ENCODE data around the gene FGF12.
"Not testable (repeated sequence)": the region's sequence is repeated elsewhere in the genome, so short reads cannot be mapped to it uniquely, and the experiment has no call there.

FGF12 gene

DNA sequence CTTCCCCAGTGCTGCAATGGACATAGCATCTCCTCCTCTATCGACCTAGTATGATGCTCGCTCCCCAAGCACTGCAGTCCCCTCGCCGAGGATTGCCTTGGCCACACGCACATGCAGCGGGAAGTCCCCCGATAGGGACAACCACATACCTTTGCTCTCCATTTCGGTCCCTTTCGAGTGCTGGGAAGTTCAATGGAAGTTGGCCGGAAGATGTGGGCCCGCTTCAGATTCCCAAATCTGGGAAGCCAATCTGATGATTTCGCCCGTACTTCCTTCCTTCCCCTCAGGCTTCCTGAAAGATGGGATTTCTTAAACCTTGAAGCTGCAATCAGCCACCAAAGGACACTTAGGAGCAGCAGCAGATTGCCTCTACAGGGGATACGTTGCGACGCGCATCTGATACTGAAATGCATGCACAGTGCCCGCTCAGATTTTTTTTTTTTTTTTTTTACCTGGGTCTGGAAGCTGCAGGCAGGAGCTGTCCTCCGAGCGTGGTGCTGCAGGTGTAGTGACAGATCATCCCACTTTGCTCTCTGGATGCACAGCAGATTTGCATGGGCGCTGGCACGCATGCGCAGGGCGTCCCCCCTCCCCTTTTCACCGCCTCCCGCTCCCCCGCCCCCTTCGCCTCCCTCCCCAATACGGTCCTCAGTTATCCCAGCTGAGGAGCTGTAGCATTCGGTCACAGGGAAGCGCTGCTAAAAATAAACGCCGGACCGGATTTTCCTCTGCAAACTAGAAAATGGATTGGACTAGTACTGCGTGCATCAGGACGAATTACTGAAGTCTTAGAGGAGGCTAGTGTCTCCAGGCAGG is at the start of gene FGF12:
Gene FGF12 (minus strand): TSS at position 510 of the 816 bp plus-strand sequence.
- DNase-seq: peak; percentile 70

DNA sequence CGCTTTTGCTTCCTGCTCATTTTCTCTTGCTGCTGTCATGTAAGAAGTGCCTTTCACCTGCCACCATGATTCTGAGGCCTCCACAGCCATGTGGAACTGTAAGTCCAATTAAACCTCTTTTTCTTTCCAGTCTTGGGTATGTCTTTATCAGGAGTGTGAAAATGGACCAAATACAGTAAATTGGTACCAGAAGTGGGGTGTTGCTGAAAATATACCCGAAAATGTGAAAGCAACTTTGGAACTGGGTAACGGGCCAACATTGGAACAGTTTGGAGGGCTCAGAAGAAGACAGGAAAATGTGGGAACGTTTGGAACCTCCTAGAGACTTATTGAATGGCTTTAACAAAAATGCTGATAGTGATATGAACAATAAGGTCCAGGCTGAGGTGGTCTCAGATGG is 47.0 kb upstream of the FGF12 start:
- DNase-seq: not testable (repeated sequence)

DNA sequence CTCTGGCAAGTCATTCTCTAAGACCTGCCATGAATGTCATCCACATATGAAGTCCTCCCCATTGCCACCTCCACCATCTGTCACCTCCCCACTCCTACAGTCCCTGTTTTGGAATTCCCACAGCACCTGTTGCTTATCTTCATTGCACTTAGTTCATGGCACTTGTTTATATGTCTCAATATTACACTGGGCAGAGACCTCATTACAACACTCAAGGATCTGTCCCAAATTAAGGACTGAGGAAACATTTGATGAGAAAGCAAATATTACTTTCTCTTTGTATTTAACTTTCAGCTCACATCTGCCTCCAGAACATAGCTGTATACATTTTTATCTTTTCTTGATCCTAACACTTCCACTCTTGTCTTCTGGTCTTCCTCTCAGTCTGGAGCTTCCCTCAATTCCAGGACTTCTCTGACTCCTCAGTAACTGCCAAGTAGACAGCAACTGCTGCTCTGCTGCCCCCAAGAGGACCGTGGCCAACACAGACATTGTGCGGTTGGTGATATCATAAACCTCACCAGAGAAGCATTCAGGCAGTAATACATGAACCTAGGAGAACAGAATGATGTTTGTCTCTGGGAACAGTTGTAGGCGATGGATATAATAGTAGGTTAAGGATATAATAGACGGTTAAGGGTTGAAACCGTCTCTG is 45.0 kb upstream of the FGF12 start:
- peak; percentile 43 for DNase-seq

DNA sequence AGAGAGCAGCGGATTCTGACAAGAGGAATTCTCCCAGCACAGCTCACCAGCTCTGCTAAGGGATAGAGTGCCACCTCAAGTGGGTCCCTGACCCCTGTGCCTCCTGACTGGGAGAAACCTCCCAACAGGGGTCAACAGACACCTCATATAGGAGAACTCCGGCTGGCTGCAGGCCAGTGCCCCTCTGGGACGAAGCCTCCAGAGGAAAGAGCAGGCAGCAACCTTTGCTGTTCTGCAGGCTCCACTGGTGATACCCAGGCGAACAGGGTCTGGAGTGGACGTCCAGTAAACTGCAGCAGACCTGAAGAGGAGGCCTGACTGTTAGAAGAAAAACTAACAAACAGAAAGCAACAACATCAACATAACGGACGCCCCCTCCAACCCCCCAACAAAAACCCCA is 31.3 kb upstream of the FGF12 start:
- DNase-seq: no peak

DNA sequence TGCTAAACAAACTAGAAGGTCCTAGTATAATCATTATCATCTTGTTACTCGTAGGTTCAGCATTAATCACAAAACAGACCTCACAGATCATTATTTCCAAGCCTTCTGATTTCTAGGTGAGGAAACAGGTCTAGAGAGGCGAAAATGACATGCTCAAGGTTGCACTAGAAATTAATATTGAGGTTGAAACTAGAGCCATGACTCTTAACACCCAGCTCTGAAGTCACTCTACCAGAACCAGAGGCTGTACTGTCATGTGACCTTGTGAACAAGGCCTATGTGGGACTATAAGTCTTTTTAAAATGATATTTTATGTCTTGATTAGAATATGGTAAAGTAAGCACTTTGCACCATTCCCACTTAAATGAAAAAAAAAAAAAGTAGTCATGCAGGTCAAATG is 23.8 kb upstream of the FGF12 start:
- DNase-seq: no peak

DNA sequence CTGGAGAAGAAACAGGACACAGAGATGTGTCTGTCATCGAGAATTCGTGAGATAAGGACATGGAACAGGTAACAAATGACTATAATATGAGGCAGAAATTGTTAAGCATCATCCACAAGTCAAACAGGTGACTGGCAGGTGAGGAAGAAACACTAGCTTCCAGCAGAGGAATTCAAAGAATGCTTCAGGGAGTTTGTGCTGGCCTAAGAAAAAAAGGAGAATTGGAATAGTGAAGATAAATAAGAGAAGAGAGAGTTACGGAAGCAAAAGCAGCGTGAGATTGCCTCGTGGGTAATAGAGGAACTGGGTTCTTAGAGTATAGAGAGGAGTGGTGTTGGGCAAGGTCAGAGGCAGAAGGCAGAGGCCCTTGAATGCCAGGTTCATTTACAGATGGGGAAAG is 22.9 kb upstream of the FGF12 start:
- no peak for DNase-seq

DNA sequence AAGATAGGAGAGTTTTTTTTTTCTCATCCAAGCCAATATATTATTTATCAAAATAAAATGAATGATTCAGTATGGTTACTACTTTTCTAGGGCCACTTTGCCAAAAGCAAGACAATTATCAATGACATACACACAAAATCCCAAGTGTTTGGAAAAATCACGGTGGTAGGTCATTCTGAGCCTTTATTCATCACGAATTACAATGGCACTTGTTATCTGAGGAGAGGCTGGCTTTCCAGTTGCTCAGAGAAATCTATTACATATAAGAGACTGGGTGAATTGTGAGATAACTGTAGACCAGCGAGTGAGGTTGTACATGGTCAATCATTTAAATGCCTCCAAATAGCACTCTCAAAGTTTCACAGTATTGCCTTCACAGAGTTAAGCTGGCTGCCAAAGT is 20.4 kb upstream of the FGF12 start:
- no peak for DNase-seq

DNA sequence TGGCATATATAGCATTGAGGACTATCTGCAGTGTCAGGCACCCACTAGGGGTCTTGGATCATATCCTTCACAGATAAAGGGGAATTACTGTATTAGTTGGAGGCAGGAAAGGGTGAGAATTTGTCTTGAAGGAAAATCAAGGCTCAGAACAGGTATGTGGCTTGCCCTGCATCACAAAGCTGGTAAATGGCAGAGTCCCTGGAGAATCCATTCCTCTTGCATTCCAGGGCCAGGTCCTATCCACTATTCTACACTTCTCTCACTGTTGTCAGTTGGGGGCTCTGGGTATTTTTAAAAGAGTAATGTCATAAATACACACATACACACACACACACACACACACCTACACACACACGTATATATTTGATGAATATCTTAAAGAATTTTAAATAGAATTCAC is 19.8 kb upstream of the FGF12 start:
- no peak for DNase-seq

DNA sequence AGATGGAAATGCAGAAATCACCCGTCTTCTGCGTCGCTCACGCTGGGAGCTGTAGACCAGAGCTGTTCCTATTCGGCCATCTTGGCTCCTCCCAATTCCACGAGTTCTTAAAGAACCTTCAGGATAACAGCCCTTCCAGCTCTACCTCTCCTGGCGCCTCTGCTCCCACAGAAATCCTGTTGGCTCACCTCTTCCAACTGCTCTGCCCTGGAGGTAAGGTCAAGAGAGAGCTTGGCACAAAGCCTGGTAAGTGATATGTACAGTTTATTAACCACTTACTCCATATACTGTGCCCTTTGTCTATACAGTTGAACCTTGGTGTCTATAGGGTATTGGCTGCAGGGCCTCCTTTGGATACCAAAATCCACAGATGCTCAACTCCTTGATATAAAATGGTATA is 17.8 kb upstream of the FGF12 start:
- peak; percentile 12 for DNase-seq

DNA sequence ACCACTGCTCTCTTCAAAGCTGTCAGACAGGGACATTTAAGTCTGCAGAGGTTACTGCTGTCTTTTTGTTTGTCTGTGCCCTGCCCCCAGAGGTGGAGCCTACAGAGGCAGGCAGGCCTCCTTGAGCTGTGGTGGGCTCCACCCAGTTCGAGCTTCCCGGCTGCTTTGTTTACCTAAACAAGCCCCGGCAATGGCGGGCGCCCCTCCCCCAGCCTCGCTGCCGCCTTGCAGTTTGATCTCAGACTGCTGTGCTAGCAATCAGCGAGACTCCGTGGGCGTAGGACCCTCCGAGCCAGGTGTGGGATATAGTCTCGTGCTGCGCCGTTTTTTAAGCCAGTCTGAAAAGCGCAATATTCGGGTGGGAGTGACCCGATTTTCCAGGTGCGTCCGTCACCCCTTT is 17.3 kb upstream of the FGF12 start:
- DNase-seq: not testable (repeated sequence)

DNA sequence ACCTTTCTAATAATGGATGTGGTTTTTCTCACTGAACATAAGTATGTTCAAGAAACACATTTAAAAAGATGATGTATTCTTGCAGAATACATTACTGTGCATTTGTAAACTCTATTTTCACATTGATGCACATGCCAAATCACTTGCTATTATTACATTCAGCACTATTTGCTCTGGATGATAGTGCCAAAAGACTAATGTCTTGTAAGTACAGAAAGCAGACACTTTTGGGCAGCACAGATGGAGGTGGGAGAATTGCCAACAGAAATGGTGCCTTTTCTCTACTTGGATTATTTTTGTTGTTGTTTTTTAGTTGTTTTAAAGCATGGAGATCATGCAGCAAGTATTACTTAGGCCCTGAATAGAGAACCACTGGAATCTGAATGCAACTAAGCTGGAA is 10.2 kb upstream of the FGF12 start:
- no peak for DNase-seq

DNA sequence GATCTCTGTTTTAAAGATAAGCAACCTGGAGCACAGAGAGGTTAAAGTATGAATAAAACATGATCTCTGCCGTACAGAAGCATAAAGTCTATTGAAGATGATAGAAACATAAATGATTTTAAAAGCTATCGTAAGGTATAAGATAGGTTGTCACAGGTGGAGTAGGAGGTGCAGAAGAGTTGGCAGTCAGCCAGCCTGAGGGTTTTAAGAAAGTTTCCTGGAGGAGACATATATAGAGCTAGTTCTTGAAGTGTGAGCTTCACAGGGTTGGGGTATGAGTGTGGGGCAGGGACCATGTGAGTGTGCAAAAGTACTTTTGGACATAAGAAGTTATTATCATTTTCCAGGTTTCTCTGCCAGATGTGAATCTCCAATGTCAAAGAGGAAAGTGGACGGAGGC is 3.9 kb upstream of the FGF12 start:
- no peak for DNase-seq

DNA sequence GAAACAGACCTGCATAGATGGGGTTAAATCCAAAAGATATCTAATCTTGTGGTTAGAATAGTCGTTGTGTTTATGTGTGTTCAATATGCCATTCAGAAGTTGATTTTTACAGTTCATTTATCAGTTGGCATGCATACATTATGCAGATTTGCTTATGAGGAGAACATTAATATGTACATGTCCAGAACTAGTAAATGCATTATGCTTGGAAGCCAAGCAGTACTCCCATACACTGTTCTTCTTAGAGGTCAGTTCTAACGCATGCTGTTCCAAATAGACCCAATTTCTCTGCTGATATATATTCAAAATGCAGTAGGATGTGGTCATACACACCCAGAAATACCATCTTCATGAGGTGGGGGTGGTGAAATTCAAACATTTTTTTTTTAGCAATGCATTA is 956 bp downstream of the FGF12 start:
- no peak for DNase-seq

DNA sequence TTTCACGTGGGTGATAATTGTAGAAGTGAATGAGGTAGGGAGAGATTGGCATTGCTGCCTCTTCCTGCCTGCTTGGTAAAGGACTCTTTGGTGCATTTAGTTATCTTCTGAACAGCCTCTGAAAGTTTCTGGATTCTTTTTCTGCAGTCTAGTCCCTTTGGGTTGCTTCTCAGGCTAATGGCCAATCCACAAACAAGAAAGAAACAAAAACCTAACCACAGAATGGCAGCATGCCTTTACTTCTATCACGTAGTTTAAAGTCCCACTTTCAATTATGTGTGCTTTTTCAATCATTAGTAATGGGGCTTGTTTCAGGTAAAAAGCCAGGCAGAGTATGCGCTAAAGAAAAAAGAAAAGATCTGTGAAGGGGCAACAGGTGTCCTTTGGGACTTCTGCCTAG is 7.4 kb downstream of the FGF12 start:
- no peak for DNase-seq

DNA sequence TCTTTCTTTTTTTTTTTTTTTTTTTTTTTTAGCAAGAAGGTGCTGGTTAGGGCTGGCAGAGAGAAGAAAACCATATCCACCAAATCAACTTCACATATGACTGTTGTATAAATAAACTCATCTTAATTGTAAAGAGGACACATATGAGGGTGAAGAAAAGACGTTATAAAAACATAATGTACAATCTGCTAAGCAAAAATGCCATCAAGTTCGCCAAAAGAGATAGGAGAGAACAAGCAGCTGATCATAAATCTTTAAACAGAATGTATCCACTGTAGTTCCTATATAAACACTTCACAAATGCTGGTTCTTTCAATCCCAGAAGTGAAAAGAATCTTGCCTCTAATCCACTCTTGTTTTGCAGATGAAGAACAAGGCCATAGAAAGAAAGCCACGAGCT is 9.2 kb downstream of the FGF12 start:
- no peak for DNase-seq

DNA sequence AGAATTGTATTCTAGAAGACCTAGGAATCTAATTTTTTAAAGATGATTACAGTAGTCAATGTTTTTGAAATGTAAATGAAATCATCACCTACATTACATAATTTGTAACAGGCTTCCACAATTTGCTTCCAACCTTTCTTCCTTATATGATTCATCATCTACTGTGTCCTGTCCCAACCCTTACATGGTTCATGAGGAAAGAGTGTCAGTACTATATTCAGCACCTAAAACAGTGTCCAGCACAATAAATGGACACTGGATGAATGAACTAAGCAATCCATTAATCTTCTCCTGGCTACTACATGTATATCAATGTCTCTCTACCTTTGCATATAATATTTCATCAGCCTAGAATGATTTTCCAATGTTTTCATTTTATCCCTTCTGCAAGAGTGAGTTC is 12.2 kb downstream of the FGF12 start:
- DNase-seq: no peak

DNA sequence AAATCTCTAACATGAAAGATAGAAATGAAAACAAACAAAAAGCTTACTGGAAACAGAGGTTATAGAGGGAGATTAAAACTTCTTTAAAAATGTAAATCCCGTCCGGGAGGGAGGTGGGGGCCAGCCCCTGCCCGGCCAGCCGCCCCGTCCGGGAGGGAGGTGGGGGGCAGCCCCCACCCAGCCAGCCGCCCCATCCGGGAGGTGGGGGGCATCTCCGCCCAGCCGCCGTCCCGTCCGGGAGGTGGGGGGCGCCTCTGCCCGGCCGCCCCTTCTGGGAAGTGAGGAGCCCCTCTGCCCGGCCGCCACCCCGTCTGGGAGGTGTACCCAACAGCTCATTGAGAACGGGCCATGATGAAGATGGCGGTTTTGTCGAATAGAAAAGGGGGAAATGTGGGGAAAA is 16.2 kb downstream of the FGF12 start:
- not testable (repeated sequence) for DNase-seq

DNA sequence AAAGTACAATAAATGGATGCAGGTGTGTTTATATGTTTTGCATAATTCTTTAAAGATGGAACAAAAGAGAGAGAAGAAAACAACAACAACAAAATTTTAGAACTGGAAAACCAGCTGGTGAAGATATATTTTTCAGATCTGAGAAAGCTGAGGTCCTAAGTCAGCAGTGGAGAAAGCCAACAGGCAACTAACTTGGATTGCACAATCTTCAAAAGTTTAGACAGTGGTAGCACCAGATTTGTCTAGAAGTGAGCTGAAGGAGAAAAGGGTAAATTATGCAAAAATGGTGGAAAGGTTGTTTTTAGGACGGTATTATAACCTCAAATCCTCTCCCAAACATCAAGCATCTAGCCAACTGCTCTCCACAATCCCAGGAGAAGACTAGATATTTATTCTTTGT is 17.0 kb downstream of the FGF12 start:
- no peak for DNase-seq

DNA sequence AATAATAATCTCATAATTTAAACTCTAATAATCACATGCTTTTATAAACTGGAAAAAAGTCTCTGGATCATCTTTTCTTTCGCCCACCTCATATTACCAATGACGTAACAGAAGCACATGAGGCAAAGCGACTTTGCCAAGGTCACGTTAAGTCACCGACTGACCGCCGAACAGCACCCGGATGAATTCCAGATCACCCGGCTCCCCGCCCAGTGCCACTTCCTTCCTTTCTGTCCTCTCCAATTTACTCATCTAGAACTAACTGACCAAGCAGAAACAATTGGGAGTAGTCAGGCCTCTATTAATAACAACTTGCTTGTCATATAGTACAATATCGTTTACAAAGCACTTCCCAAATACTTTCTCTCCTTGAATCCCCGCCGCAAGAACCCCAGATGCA is 21.1 kb downstream of the FGF12 start:
- DNase-seq: no peak

DNA sequence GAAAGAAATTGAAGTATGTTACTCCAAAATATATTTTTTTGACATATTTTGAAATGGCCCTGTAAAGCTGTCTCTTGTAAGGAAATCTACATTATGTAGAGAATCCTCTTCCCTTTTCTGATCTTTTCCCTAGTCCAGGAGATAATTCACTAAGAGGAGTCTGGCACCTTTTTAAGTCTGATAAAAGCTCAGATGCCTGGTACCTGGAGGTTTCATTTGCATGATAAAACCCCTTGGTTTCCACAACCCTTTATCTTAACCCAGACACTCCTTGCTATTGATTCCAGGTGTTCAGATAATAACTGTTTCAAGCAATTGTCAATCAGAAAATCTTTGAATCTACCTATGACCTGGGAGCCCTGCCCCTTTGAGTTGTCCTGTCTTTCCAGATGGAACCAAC is 26.5 kb downstream of the FGF12 start:
- no peak for DNase-seq

DNA sequence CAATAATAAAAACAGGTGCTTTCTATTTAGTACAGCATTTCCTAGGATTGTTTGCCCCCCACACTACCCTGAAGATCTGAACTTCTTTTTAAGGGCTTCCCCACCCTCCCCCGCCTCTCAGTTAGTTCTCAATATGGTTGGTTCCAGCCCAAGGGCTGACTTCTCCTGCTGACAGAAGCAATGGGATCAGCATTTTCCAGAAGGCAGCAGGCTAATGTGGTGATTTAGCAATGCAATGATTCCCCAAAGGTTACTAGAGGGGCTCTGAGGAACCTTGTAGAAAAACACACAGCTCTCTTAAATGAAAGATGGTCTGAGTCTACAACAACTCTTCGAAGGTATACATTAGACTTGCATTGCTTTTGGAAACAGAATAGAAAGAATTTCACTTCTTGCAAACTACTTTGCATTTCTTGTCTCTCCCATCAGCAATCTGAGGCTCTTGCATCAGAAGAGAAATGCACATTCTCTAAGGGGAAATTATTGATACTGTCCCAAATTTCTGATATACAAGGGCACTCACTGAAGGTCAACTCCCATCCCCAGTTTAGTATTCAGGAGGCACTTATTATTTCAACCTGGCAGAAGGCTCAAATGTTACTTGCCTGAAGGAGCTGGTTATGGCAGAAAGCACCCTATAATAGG is 30.3 kb downstream of the FGF12 start:
- no peak for DNase-seq

DNA sequence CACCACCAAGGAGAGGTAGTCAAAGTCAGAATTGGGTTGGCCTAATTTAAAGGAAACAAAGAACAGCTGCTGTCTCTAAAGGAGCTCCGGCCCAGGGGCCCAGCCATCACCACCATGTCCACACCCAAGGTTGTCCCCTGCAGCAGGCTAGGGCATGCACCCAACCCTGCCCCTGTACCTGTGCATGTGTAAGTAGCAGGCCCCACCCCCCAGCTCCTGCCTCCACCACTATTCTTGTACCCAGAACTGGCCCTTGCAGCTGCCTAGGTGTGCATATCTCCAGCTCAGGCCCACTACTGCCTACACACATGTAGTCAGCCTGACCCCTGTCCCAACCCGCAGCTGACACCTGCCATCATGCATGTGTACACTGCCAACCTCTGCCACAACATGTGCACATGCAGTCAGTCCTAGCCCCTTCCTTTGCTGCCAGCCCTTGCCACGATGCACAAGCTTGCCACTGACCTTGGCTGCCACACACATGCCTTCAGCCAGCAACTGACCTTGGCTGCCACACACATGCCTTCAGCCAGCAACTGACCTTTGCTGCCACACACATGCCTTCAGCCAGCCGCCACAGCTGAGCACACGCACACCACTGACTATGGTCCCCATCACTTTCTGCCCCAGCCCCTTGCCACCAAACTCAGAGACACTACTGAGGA is 39.7 kb downstream of the FGF12 start:
- DNase-seq: no peak

DNA sequence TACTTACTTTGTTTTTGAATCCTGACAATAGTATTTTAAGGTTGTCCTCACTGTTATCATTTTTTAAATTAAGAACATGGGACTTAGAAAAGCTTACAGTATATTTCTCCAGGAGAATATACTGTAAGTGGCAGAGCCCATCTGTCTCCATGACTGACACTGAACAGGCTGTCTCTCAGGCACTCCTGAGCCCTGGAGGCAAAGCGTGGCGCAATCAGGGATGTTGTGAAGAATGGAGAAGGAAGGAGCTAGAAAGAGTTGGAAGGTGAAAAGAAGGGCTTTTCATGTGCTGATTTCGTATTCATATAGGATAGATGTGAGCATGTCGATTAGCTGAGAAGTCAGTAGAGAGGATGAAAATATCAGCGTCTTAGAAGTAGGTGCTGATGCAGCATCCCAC is 41.5 kb downstream of the FGF12 start:
- DNase-seq: no peak

DNA sequence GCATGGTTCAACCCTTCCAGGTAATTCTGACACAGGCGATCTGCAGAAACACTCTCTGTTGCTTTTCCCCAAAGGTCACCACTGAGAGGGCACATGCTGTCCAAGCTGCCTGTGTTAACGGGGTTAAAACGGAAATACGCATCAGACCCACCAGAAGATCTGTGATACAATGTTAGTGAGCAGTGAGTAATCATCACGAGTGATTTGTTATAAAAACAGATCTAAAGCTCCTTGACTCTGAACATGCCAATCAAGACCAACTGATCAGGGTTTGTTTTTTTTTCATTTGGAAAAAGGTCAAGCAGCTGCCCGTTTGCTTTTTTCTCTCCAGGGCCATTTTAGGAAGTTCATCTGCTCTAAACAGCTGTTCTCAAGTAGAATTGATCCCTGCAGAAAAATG is 43.2 kb downstream of the FGF12 start:
- no peak for DNase-seq
